Activated CD4-positive, alpha-beta T cell treated with anti-CD3 and anti-CD28 coated beads, Interleukin-2, Interleukin-4, amounts not matched to agents 100 ng/mL and 50 ng/mL, durations not matched to agents 16 hours and 8 hours (primary cell): ENCODE measurements around the gene COG5.
"Not testable (repeated sequence)": the region's sequence is repeated elsewhere in the genome, so short reads cannot be mapped to it uniquely, and the experiment has no call there.

Experiments used
- DNase-seq: peaks from one replicate; pipeline ENCODE4 v3.0.0-alpha.2; 2020; ENCODE audit warnings: low spot score

The COG5 gene

GRCh38 chr7:107269790-107270189, 293.9 kb downstream of the COG5 start:
- DNase-seq = no peak

GRCh38 chr7:107268594-107268993, 295.1 kb downstream of the COG5 start:
- no peak for DNase-seq

- no peak for DNase-seq
Measured at GRCh38 chr7:107267138-107267537, 296.6 kb downstream of the COG5 start.

- DNase-seq = no peak
Measured at GRCh38 chr7:107264723-107265122, 299.0 kb downstream of the COG5 start.

GRCh38 chr7:107262857-107263256, 300.9 kb downstream of the COG5 start:
- no peak for DNase-seq

GRCh38 chr7:107258737-107259136, 305.0 kb downstream of the COG5 start:
- DNase-seq = no peak

- no peak for DNase-seq
Measured at GRCh38 chr7:107255602-107256001, 308.1 kb downstream of the COG5 start.

GRCh38 chr7:107254398-107254985, 309.2 kb downstream of the COG5 start:
- no peak for DNase-seq

- no peak for DNase-seq
Measured at GRCh38 chr7:107253599-107253998, 310.1 kb downstream of the COG5 start.

- DNase-seq = no peak
Measured at GRCh38 chr7:107251963-107252362, 311.8 kb downstream of the COG5 start.

- DNase-seq = no peak
Measured at GRCh38 chr7:107248551-107249316, 315.0 kb downstream of the COG5 start.

GRCh38 chr7:107246836-107247235, 316.9 kb downstream of the COG5 start:
- not testable (repeated sequence) for DNase-seq

- DNase-seq = no peak
Measured at GRCh38 chr7:107244613-107245012, 319.1 kb downstream of the COG5 start.

GRCh38 chr7:107242267-107242666, 321.5 kb downstream of the COG5 start:
- DNase-seq = no peak

- DNase-seq = no peak
Measured at GRCh38 chr7:107237451-107237850, 326.3 kb downstream of the COG5 start.

GRCh38 chr7:107236862-107237261, 326.9 kb downstream of the COG5 start:
- DNase-seq = no peak

- DNase-seq = no peak
Measured at GRCh38 chr7:107234436-107234835, 329.3 kb downstream of the COG5 start.

- no peak for DNase-seq
Measured at GRCh38 chr7:107233981-107234380, 329.7 kb downstream of the COG5 start.

- no peak for DNase-seq
Measured at GRCh38 chr7:107233174-107233573, 330.5 kb downstream of the COG5 start.

- DNase-seq = no peak
Measured at GRCh38 chr7:107232568-107233090, 331.1 kb downstream of the COG5 start.

- no peak for DNase-seq
Measured at GRCh38 chr7:107230334-107230733, 333.4 kb downstream of the COG5 start.

- no peak for DNase-seq
Measured at GRCh38 chr7:107228291-107228690, 335.4 kb downstream of the COG5 start.

- no peak for DNase-seq
Measured at GRCh38 chr7:107224374-107225223, 339.1 kb downstream of the COG5 start.
